Glomerular visceral epithelial cell (primary cell): ENCODE results near the gene GPR61.

Experiments used
- DNase-seq: peaks from one replicate; pipeline ENCODE4 v3.0.0-alpha.2; 2016; ENCODE audit errors: extremely low spot score

GPR61 gene

DNA sequence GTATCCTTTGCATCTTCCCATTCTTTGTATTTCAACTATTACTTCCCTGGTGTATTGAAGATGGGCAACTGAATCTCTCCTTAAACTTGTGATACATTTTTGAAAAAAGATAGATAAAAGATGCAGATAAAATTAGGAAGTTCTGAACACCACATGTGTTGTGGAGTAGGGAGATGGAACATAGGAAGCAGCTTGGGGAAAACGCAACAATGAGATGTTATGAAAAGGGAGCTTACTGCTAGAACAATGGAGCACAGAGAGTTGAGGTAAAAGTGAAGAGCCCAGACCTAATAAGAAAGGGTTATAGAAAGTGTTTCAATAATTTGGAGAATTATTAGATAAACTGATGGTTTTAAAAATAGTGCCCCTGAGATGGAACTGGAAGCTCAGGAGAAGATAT is 29.7 kb downstream of the GPR61 start:
- DNase-seq: no peak

DNA sequence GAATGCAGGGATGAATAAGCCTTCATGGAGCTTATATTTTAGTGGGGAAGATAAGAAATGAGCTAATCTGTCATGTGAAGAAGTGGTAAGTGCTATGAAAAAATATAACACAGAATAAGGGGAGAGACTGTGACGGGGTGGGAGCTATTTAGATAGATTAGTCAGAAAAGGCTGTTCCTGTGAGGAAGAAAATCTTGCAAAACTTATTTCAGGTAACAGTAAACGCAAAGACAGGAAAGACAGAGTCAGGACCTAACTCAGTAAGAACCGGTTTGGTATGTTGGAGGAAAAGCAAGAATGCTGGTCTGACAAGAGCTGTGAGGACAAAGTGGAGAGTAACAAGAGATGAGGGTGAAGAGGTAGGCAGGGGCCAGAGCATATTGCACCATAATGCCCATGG is 30.7 kb downstream of the GPR61 start:
- no peak for DNase-seq

GRCh38 chr1:109573785-109574184 is 34.1 kb downstream of the GPR61 start:
- no peak for DNase-seq

DNA sequence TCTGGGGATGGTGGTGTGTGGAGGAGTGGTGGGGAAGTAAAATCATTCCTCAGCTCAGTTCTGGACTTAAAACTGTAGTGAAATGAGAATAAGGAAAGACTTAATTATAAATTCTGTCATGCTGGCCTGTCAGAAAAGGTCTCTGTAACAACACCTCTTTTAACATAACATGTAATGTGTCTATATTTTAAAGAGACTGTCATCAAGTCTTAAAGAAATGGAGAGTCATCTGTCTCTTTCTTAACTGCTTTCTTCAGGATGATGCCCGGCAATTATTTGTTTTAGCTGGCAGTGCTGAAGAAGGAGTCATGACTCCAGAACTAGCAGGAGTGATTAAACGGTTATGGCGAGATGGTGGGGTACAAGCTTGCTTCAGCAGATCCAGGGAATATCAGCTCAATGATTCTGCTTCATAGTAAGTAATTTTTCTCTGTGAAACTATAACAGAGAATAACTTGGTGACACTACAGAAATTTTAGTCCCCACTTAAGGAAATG is 39.3 kb downstream of the GPR61 start:
- no peak for DNase-seq

- DNase-seq: no peak
These were observed 39.8 kb downstream of the GPR61 start for GRCh38 chr1:109579491-109579890.

DNA sequence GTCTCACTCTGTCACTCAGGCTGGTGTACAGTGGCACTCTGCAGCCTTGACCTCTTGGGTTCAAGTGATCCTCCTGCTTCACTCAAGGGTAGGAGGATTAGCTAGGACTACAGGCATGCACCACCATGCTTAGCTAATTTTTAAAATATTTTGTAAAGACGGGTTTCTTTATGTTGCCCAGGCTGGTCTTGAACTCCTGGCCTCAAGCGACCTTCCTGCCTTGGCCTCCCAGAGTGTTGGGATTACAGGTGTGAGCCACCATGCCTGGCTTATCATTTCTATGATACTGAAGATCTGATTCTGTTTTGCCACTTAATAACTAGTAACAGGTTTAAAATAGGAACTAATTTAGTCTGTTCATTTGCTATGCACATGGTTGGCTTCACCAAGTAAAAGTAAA is 42.3 kb downstream of the GPR61 start:
- no peak for DNase-seq

GRCh38 chr1:109584766-109585165 is 45.1 kb downstream of the GPR61 start:
- no peak for DNase-seq

DNA sequence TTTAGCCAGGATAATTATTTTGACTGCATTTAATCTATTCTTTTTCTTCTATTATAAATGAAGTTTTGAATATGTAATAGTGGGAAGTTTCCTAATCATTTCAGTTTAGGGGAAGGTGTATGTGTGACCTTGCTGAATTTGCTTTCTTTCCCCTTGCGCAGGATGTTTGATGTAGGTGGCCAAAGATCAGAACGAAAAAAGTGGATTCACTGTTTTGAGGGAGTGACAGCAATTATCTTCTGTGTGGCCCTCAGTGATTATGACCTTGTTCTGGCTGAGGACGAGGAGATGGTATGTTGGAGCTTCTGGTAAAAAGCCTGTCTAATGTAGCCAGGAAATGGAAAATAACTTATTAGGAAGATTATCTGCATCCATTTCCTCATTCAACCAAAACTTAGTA is 46.4 kb downstream of the GPR61 start:
- no peak for DNase-seq

- DNase-seq: no peak
These were observed 49.5 kb downstream of the GPR61 start for GRCh38 chr1:109589177-109589576.

DNA sequence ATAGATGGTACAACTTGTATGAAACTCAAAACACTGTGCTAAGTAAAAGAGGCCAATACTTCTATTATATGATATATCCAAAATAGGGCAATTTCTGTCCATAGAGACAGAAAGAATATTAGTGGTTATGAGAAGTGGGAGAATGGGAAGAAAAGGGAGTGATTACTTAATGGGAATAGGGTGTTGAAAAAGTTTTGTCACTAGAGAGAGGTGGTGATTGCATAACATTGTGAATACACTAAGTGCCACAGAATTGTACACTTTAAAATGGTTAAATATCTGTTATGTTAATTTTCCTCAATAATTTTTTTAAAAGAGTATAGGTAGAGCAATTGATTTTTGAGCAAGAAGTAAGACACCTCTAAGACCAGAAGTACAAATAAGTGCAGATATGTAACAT is 50.0 kb downstream of the GPR61 start:
- DNase-seq: no peak

DNA sequence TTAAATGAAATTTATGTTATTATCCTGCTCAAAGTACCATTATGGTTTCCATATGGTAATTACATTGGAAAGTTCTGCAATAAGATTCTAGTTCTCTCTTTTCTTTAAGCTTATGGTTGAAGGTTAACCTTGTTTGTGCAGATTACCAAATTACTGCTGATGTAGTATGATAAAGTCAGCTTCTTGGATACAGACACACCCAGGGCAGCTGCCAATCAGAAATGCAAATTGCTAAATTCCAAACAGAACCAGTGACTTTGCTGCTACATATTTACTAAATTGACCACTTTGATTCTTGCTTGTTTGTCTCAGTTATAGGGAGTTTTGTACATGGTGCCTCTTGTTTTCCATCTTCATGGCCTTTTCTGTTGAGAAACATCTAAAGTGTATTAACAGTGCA is 53.2 kb downstream of the GPR61 start:
- no peak for DNase-seq

DNA sequence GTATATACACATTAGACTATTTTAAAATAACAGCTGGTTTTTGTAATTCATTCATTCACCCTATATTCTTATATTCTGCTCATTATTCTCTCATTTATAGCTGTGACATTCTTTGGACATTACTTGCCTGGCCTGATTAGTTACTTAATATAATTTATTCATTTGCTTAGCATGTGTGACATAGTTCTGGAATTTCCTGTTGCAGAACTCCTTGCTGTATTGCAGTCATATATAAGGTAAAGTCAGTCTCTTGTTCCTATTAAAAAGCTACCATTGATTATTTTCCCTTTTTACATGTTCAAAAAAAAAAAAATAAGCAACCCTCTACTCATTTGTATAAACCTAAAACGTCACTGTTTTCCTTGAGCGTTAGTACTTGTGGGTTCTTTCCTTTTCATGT is 55.9 kb downstream of the GPR61 start:
- peak; percentile 39 for DNase-seq
